ENCODE measurements around the gene SMARCA2.

- TF ChIP-seq POLR2A (IDR thresholded peaks at IDR 0.05; ENCODE audit: low read length): no peak
- TF ChIP-seq GATA1 (IDR thresholded peaks at IDR 0.05; ENCODE audit: low read depth, low read length): no peak
Measured at GRCh38 chr9:2019723-2020122, 4.6 kb downstream of the SMARCA2 start.

Data from erythroblast (primary cell).